Thoracic aorta (tissue), 2 donors: ENCODE data around the gene BTRC. TPM values are rescaled to one million over a fixed set of nuclear protein-coding genes. Genes with fewer than 3 reads are reported as not detected.
A peak's percentile ranks its signal among the peaks of the same experiment; 100 is the strongest.

Source experiments
- ATAC-seq: fragments of 150-250 bp; one replicate; pipeline ENCODE4 v1.8.0; 2017; ENCODE audit warnings: low read depth; ENCODE audit not compliant: insufficient number of reproducible peaks, low FRiP score
- DNase-seq: peaks from one replicate; pipeline ENCODE4 v3.0.0-alpha.2; 2020; ENCODE audit warnings: low spot score
- H3K27ac ChIP-seq, 2 donors: fragments of 200-600 bp; sonication (generic); 1 replicate in 1 of 2; 2 replicates in 1 of 2; pipeline ENCODE4 v1.5.1; 2016; ENCODE audit warnings: mild to moderate bottlenecking in 2 of 2, moderate library complexity in 2 of 2
- H3K27me3 ChIP-seq: fragments of 200-600 bp; sonication (generic); replicated peaks from 2 replicates; pipeline ENCODE4 v1.6.0; 2016; ENCODE audit warnings: mild to moderate bottlenecking; ENCODE audit not compliant: insufficient read depth
- H3K36me3 ChIP-seq: fragments of 200-600 bp; sonication (generic); one replicate; pipeline ENCODE4 v1.5.1; 2016
- H3K4me1 ChIP-seq, 2 donors: fragments of 200-600 bp; sonication (generic); 1 replicate in 1 of 2; 2 replicates in 1 of 2; pipeline versions ENCODE4 v1.5.1 to v1.6.0; 2016; ENCODE audit warnings: low read depth in 2 of 2, mild to moderate bottlenecking in 1 of 2; ENCODE audit not compliant: control insufficient read depth in 1 of 2
- H3K4me3 ChIP-seq: fragments of 200-600 bp; sonication (generic); 2 replicates; pipeline ENCODE4 v1.5.1; 2016; ENCODE audit warnings: mild to moderate bottlenecking
- H3K9me3 ChIP-seq: fragments of 200-600 bp; sonication (generic); 2 replicates; pipeline ENCODE4 v1.5.1; 2016
- total RNA-seq, 2 donors: library from RNA; depleted of rRNA; stranded (reverse); fragments of >200 nt; gene quantifications; one replicate each; pipeline versions ENCODE4 v1.1.0 to v1.2.3, GENCODE V29; 2016
- TF ChIP-seq, protein P1 (sequence below): fragments of 200-600 bp; sonication (generic); IDR thresholded peaks from one replicate; pipeline ENCODE4 v1.5.1; 2019; ENCODE audit warnings: antibody characterized with exemption

Gene BTRC
- total RNA-seq, 2 donors from 2014 or later, result 8.4 to 12.9 TPM

DNA sequence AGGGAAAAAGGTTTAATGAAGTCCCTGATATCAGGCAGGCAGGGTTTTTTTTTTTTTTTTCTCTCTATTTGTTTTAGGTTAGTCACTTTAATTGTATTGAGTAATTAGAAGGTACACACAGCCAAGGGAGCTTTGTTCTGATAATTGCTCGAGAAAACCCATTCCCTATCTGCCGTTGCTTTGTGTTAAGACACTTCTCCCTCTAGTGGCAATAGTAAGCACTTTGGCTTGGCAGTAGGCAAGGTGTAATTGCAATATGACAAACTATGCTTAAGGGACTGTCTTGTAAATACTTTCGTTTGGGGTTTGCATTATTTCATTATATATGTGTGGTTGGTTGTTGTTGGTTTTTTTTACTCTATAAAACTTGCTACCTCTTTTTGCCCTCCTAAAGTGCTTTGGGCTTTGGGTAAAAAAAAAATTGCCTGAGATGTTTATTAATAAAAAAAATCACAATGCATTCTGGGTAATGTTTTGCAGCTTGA, 113.4 kb downstream of the BTRC start:
- Histone ChIP-seq H3K4me3 (no peak overlapping the region), H3K27me3 (no peaks in the 10 kb centered on the region), H3K4me1 (peaks cover 0 to 10% of the 10 kb centered on the region in 2 donors), H3K36me3 (no peaks in the 10 kb centered on the region), H3K9me3 (no peaks in the 10 kb centered on the region), H3K27ac (no peak overlapping the region)
- TF ChIP-seq, protein P1, sequence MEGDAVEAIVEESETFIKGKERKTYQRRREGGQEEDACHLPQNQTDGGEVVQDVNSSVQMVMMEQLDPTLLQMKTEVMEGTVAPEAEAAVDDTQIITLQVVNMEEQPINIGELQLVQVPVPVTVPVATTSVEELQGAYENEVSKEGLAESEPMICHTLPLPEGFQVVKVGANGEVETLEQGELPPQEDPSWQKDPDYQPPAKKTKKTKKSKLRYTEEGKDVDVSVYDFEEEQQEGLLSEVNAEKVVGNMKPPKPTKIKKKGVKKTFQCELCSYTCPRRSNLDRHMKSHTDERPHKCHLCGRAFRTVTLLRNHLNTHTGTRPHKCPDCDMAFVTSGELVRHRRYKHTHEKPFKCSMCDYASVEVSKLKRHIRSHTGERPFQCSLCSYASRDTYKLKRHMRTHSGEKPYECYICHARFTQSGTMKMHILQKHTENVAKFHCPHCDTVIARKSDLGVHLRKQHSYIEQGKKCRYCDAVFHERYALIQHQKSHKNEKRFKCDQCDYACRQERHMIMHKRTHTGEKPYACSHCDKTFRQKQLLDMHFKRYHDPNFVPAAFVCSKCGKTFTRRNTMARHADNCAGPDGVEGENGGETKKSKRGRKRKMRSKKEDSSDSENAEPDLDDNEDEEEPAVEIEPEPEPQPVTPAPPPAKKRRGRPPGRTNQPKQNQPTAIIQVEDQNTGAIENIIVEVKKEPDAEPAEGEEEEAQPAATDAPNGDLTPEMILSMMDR, result peak; percentile 58
- ATAC-seq (no peak), DNase-seq (no peak)

DNA sequence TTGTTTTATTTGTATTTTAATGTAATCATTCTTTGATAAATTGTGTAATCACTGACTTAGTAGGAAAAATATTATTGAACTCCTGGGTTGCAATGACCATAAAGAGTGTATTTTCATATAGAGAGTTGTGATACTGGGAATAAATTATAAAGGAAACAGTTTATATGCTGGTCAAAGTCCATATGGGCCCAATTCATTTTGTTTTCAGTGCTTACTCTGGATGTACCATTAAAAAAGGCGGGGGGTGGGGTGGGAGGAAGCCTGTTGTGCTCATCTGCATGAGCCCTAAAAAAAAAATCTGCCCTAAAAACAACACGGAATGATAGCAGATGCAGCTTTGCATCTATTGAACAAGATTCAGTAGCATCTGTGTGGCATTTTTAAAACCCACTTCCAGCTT, 114.2 kb downstream of the BTRC start:
- DNase-seq (no peak), ATAC-seq (no peak)
- Histone ChIP-seq H3K4me3 (no peak overlapping the region), H3K9me3 (no peaks in the 10 kb centered on the region), H3K27ac (no peak overlapping the region), H3K36me3 (no peaks in the 10 kb centered on the region), H3K4me1 (peaks cover 0 to 10% of the 10 kb centered on the region in 2 donors), H3K27me3 (no peaks in the 10 kb centered on the region)
- TF ChIP-seq, protein P1, result no peak

DNA sequence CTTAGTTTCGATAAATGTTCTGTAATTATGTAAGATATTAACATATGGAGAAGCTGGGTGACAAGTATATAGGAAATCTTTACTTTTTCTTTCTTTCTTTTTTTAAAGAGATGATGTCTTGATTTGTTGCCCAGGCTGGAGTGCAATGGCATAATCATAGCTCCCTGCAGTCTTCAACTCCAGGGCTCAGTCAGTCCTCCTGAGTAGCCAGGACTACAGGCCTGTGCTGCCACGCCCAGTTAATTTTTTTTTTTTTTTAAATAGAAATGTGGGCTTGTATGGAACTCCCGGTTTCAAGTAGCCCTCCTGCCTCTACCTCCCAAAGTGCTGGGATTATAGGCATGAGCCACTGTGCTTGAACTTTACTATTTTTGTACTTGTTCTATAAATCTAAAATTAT, 122.4 kb downstream of the BTRC start:
- DNase-seq (no peak), ATAC-seq (no peak)
- Histone ChIP-seq H3K27ac (no peak overlapping the region), H3K27me3 (no peaks in the 10 kb centered on the region), H3K4me1 (no peaks in the 10 kb centered on the region), H3K4me3 (no peak overlapping the region), H3K36me3 (no peaks in the 10 kb centered on the region), H3K9me3 (no peaks in the 10 kb centered on the region)
- TF ChIP-seq, protein P1, result no peak

DNA sequence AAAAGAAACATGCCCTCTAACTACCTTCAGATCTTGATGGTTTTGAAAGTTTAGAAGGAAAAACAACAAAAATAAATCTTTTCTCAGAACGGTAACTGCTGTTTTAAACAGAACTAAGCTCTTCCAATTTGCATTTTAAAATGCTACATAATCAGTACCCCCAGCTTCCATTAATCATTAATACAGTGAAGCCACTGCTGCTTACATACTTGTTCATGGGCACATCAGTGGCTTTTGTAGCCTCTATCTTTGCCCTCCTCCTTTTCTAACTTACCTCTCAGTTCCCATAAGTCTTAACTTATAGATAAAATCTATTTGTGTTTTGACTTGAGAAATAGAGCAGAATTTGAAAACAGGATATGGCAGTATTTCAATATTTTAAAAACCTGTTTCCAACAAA, 125.0 kb downstream of the BTRC start:
- Histone ChIP-seq H3K4me3 (no peak overlapping the region), H3K27ac (no peak overlapping the region), H3K27me3 (no peaks in the 10 kb centered on the region), H3K36me3 (no peaks in the 10 kb centered on the region), H3K9me3 (no peaks in the 10 kb centered on the region), H3K4me1 (no peaks in the 10 kb centered on the region)
- TF ChIP-seq, protein P1, result no peak
- ATAC-seq, result no peak
- no peak for DNase-seq

DNA sequence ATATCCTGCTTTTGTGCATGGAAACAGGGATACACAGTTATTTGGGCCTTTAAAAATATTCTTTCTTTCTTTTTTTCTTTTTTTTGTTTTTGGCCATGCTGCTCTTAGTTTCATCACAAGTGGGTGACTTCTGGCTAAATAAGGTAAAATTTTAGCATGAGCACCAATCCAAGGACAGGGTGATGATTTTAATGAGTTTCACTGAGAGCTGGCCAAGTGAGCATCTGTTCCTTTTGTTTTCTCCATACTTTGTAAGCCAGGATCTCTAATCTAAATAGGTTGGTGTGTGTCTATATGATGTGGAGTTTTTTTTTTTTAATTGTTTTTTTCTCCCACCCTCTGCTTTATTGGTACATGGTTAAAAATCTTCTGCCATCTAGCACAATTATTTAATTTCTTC, 127.3 kb downstream of the BTRC start:
- TF ChIP-seq, protein P1, result no peak
- H3K4me1 ChIP-seq, result no peaks in the 10 kb centered on the region
- no peak overlapping the region for H3K27ac ChIP-seq
- H3K36me3 ChIP-seq, result no peaks in the 10 kb centered on the region
- no peak for ATAC-seq
- no peak overlapping the region for H3K4me3 ChIP-seq
- H3K27me3 ChIP-seq, result no peaks in the 10 kb centered on the region
- no peak for DNase-seq
- H3K9me3 ChIP-seq, result no peaks in the 10 kb centered on the region
